Erythroblast (primary cell): ENCODE measurements around the gene CACNA1C.

Experiments used
- DNase-seq, 2 experiments: peaks; one replicate each; lab custom pipeline; 2025; lab: John Stamatoyannopoulos, UW
- GATA1 ChIP-seq: IDR thresholded peaks from 2 replicates; pipeline ENCODE4 v1.6.1; 2011; ENCODE audit warnings: low read depth, mild to moderate bottlenecking, control low read depth, low read length, moderate library complexity
- POLR2A ChIP-seq: IDR thresholded peaks from 2 replicates; pipeline ENCODE4 v1.6.1; 2011; ENCODE audit warnings: mild to moderate bottlenecking, low read length

Gene CACNA1C

GRCh38 chr12:2513141-2514037 lies 460.6 kb downstream of the CACNA1C start:
- DNase-seq, result no peak
- TF ChIP-seq POLR2A, result no peak
- TF ChIP-seq GATA1, result no peak

DNA sequence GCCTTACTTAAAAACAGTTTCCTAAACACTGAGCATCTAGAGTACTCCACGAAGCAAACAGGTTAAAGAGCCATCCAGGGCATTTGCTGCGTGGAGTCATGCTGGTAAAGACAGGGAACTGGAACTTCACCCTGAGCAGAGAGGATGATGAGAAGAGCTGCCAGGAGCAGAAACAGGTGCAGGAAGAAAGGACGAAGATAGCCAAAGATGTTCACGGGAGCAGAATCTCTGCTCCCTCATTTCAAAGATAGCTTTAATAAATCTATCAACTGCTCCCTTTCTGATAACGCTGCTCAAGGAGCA lies 461.2 kb downstream of the CACNA1C start:
- TF ChIP-seq POLR2A, result no peak
- TF ChIP-seq GATA1, result no peak
- DNase-seq, result no peak

- no peak for TF ChIP-seq POLR2A
- no peak for TF ChIP-seq GATA1
Measured at GRCh38 chr12:2520722-2521246, 468.0 kb downstream of the CACNA1C start.

DNA sequence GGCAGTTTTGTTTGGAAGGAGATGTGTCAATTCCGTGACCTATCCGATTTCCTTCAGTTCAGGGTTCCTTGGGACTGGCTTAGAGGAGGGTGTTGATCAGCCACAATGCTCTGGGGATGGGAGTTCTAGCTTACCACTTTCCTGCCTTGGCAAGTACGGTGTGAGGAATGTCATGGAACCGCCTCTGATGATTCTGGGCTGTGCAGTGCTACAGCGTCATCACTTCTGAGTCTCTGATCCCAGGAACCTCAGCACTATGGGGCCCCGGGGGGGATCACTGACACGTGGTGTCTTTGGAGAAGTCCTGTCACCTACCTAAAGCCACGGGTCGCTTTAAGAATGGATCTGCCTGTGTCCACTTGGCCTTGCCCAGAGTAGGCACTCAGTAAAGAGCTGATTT lies 470.5 kb downstream of the CACNA1C start:
- TF ChIP-seq GATA1 (no peak), POLR2A (no peak)
- DNase-seq, result no peak

More at GRCh38 chr12:2520722-2521246, 468.0 kb downstream of the CACNA1C start:
- DNase-seq, result no peak

DNA sequence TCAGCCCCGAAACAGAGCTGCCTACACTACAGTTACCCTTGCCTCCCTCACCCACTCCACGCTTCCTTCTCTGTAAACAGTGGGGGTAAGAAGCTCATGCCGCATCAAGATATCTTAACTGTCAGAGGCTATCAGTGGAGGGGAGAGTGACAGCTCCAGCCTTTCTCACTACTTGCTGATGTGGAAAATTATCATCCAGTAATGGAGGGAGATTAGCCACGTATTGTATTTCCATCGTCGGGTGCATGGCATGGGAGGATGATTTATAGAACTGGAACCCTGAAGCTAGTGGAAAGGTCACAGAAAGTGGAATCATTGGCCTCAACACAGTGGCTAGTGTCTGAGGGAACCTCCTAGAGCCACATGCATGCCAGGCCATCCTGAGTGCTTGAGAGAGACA lies 471.1 kb downstream of the CACNA1C start:
- no peak for DNase-seq
- TF ChIP-seq GATA1, result no peak
- no peak for TF ChIP-seq POLR2A

DNA sequence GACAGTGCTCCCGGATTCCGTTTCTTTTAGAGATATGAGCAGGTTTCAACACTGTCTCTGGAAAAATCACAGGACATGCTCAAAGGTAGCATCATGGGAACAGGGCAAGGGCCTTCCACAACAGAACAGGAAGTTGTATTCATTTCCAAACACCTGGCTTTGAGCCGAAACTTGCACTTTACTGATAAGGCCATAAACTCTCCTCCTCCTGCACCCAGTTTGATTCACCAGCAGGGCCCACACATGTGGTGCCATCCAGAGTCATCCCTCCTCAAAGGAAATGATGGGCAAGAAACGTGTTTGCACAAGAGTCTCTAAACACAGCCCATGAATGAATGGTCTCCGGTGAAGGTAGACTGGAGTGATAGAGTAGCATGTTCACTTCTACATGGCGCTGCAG lies 473.6 kb downstream of the CACNA1C start:
- DNase-seq, result no peak
- no peak for TF ChIP-seq POLR2A
- no peak for TF ChIP-seq GATA1

DNA sequence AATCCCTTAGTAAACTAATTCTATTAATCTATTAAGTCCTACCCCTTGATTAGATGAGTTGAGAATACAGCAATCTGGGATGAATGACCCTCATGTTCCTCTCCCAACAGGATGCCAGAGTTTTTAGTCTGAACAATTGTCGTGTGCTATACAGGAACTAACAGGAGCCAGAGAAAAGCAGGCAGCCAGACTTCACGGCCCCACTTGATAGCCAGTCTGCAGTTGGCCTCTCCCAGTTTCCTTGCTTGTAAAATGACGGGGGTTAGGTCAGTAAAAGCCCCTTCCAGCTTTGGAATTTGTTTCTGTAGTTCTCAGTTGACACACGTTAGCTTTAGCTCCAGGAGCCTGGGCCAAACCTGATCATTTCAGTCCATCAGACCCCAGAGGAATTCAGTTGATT lies 475.2 kb downstream of the CACNA1C start:
- no peak for DNase-seq
- TF ChIP-seq GATA1, result no peak
- no peak for TF ChIP-seq POLR2A

DNA sequence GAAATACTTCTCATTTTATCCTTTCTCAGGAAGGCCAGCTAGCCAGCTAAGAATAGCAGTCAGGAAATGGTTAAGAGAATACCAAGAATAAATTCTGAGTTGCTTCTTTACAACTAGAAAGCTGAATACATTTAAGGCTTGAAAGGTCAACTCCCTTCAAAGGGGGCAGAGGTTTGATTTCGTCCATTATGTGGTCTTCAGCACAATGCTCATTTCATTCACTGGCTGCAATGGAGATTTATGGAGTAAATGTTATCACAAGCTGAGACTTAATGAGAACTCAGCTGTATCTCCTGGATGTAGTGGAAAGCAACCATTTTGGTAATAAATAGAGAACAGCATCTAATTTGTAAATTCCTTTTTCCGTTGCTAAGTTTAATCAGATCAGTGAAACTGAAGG lies 477.0 kb downstream of the CACNA1C start:
- no peak for DNase-seq

GRCh38 chr12:2531371-2531770 lies 478.6 kb downstream of the CACNA1C start:
- no peak for TF ChIP-seq POLR2A
- no peak for TF ChIP-seq GATA1

More for the DNA sequence above, 477.0 kb downstream of the CACNA1C start:
- no peak for TF ChIP-seq POLR2A
- no peak for TF ChIP-seq GATA1

GRCh38 chr12:2533036-2533435 lies 480.2 kb downstream of the CACNA1C start:
- no peak for DNase-seq
- TF ChIP-seq POLR2A (no peak), GATA1 (no peak)

More at GRCh38 chr12:2531371-2531770, 478.6 kb downstream of the CACNA1C start:
- no peak for DNase-seq

DNA sequence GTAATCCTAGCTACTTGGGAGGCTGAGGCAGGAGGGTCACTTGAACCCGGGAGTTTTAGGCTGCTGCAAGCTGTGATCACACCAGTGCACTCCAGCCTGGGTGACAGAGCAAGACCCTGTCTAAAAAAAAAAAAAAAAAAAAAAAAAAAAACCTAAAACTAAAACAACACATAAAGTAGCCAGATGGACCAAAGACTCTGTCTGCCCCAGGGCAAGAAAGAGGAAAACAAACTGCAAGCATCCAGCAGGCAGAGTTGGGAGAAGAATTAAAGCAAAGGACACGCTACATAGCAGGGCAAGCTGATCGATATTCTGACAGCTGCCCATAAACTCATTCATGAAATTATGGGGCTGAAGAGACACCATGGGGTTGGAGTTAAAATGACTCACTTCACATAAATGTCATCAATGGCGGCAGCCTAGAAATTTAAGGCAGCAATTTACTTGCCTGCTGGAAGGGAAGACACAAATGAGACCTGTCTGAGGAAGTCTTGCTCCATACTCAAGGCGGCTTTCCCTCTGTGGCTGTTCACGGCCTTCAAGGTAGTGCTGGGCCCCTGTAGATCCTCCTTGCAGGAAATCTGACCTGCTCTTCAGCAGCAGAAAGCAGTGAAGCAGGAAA lies 482.9 kb downstream of the CACNA1C start:
- no peak for TF ChIP-seq POLR2A
- TF ChIP-seq GATA1, result no peak
- DNase-seq, result no peak

- TF ChIP-seq POLR2A (no peak), GATA1 (no peak)
- DNase-seq, result no peak
Measured at GRCh38 chr12:2536724-2537123, 483.9 kb downstream of the CACNA1C start.

GRCh38 chr12:2537868-2538541 lies 485.2 kb downstream of the CACNA1C start:
- TF ChIP-seq POLR2A (no peak), GATA1 (no peak)
- no peak for DNase-seq

- DNase-seq, result no peak
- TF ChIP-seq GATA1 (no peak), POLR2A (no peak)
Measured at GRCh38 chr12:2539938-2540337, 487.2 kb downstream of the CACNA1C start.
